GM21367 (cell line): Measurements from ENCODE around the gene CACNB2.
"Not testable (repeated sequence)": the region's sequence is repeated elsewhere in the genome, so short reads cannot be mapped to it uniquely, and the experiment has no call there.

Experiments used
- ATAC-seq: cut with Tn5 transposase; IDR thresholded peaks from one replicate; pipeline ENCODE4 v1.9.1; 2021; ENCODE audit not compliant: unreplicated experiment

Gene CACNB2

GRCh38 chr10:18196806-18197550, 56.8 kb downstream of the CACNB2 start:
- ATAC-seq, result no peak

DNA sequence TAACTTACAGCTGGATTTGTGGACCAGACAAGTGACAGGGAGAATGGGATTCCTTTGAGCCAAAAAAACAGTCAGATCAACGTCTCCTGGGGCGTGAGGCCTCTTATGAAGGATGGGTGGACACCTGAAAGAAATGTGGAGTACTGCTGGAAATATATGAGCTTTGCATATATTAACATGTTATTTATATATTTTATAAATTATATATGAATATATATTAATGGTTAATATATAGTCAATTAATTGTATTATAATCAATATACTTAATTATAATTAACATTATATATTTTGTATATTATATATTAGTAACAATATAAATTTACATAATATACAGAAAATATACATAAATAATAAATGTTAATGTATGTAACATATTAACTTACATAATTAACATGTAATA, 57.5 kb downstream of the CACNB2 start:
- no peak for ATAC-seq

DNA sequence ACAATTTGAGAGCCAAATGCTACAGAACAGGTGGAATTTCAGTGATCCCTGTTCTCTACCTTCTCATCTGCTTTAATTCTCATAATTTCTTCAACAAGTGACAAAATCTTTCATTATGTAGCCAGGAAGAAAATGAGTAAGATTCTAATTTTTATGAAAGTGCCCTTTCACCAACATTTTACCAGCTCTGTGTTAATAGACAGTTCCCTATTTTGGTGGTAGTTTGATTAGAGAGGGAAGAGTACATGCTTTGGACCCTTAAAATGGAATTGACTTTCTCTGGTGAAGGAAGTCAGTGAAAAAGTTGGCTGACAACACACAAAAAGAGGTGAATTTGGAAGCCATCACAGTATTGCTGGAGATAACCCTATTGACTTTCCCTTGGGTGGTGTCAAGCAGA, 61.7 kb downstream of the CACNB2 start:
- no peak for ATAC-seq

- ATAC-seq, result no peak
Measured at GRCh38 chr10:18202680-18203460, 62.6 kb downstream of the CACNB2 start.

- no peak for ATAC-seq
Measured at GRCh38 chr10:18203471-18203870, 63.2 kb downstream of the CACNB2 start.

DNA sequence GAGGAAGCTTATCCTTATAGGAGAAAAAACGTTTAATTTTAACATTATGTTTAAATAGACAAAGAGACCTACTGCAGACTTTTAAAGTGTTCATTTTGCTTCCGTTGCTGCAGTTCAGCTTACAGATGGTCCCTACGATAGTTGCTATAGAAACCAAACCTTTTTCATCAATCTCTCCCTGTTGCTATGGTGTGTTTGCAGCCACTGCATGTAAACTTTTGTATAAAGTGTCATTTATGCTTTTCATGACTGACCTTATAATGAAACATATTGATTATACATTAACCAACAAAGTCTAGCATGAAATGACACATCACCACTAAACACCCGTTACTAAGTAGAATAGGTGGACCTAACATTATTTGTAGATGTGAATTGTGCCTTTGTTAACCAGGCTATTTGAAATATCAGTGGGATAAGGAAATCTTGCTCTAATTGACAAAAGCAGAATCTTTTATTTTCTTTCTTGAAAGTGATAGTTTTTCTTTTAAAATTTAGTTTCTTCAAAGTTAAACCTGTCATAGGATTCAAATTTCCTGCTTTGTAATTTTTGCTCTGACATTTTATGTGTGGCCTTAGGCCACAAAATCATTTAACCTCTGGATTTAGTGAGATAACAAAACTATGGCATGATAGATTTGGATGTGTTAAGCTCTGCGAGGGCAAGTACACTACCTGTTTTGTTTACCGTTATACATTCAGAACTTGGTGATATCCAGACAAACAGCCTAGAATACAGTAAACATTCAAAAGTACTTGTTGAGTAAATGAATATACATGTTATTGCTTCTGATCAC, 64.0 kb downstream of the CACNB2 start:
- no peak for ATAC-seq

GRCh38 chr10:18205098-18205834, 65.0 kb downstream of the CACNB2 start:
- ATAC-seq, result no peak

DNA sequence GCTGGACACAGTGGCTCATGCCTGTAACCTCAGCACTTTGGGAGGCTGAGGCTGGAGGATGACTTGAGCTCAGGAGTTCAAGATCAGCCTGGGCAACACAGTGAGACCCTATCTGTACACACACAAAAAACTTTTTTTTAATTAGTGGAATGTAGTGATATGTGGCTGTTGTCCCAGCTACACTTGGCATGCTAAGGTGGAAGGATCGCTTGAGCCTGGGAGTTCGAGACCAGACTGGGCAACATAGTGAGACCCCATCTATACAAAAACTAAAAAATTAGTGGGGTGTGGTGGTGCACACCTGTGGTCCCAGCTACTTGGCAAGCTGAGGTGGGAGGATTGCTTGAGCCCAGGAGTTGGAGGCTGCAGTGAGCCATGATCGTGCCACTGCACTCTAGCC, 68.0 kb downstream of the CACNB2 start:
- ATAC-seq, result not testable (repeated sequence)

GRCh38 chr10:18209241-18209640, 69.0 kb downstream of the CACNB2 start:
- no peak for ATAC-seq

DNA sequence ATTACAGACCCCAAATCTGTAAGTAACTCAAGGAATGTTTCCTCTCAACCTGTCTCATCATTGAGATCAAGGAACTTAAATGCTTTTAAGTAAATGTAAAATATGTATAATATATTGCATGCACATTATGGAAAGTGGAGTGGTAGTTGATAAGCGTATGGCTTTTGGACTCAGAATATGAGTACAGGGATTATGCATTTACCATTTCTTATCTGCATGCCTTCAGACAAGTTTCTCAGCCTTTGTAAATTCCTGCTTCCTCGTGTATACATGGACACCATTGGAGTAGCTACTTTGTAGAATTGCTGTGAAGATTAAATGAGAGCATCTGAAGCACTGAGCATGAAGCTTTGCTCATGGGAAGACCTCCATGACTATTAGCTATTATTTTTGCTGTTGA, 70.5 kb downstream of the CACNB2 start:
- ATAC-seq, result no peak

DNA sequence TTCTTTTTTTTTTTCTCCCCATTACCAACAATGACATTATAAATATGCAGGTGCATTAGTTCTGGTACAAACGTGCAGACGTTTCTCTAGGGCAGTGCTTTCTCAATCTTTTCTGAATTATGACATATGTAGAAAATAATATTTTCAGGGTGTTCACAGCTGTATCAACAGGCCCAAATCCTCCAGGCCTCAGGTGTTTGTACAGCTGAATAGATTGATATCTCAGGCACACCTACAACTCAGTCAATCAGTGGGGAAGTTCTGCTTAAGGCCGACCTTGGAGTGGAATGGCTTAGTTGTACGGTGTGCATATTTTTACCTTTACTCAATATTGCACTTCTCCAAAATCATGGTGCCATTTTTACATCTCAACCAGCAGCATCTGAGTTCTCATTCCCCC, 71.6 kb downstream of the CACNB2 start:
- ATAC-seq, result no peak

DNA sequence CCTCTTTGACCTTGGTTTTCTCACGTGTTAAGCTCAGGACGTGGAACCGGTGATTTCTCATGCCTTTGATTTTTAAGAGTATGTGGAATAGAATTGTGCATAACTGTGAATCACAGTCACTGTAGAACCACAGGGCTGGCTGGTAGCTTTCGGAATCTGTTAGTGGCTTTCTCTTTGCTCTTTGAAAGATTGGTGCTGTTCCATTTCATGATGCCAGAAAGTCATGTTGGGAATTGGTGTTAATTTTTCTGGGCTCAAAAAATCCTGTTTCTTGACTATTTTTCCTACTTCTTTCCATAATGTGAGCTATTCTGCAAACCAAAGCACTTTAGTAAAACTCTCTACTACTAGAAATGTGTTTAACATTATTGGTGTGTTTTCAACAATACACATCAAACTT, 73.0 kb downstream of the CACNB2 start:
- no peak for ATAC-seq

DNA sequence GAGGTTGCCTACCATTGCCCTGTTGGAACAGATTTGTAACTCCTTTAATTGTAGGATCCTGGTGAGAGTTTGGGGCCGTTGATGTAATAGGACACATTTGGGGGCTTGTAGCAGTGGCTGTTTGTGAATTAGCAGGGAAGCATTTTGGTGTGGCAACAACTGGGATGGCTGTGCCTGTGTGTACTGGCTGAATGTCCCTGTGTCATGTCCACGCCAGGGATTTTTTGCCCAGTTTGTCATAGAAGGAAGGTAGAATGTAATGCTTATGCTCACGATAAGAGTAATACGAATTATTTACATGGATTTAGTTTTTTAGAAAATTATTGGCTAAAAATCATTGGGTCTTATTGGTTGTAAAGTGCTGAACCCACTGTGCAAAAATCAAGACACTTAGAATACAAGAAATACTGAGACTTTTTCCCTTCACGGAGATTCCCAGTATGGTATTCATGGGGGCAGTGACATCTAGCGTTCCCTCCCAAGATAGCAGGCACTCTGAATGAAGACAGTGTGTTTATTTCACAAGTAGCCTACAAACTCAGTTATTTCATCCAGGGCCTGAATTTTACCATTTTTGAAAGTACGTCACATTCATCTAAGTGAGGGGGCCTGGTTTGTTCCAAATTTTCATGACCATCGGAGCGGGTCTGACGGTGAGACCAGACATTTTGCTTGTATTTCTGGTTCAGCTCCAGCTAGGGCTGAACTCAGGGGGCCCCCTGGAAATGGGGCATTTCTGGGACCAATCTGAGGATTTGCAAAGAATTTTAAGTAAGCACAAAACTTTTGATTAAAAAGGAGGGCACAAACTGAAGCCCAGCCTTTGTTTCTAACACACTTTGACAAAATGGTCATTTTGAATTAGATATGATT, 74.7 kb downstream of the CACNB2 start:
- no peak for ATAC-seq

DNA sequence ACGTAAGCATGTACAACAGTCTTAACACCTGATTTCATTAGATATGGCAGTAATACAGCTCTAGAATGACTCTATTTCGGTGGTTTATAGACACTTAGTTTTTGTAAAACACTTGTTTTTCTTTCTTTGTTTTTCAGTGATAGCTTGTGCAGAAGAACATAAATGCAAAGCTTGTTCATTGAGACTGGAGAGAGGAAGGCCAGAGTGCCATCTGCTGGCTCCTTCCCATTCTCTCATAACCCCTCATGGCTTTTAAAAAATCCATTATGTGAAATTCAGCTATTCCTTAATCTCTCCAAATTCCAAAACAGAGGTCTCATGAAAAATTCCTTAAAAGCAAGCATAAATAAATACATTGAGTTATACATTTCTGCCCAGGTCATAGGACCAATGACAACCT, 76.3 kb downstream of the CACNB2 start:
- ATAC-seq, result no peak

GRCh38 chr10:18217577-18217976, 77.4 kb downstream of the CACNB2 start:
- no peak for ATAC-seq

GRCh38 chr10:18219146-18219545, 78.9 kb downstream of the CACNB2 start:
- ATAC-seq, result no peak

DNA sequence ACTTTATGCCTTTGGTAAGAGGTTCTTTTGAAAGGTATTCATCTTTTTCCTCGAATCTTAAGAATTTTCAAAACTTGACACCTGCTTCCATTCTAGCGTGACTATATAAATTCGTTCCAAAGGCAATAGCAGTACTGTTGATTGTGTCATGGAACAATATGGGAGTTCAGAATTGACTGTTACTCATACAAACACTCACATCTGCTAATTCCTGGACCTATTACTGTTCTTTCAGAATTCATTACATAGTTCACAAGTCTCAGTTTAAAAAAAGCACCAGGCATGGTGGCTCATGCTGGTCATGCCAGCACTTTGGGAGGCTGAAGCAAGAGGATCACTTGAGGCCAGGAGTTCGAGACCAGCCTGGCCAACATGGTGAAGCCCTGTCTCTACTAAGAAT, 80.9 kb downstream of the CACNB2 start:
- no peak for ATAC-seq

GRCh38 chr10:18221882-18222281, 81.7 kb downstream of the CACNB2 start:
- no peak for ATAC-seq

DNA sequence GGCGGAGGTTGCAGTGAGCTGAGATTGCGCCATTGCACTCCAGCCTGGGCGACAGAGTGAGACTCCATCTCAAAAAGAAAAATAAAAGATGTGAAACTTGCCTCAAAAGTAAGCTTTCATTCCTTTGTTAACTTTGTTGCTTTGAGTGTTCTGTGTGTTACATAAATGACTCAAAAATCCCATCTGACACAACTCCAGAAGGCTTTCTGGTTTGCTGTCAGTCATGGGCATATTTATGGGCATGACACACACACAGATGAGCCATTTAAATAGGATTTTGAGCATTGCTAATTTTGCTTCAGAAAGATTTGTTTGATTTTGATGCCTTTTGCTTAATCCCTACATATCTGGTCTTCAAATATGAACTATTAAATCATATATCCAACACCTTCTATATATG, 82.6 kb downstream of the CACNB2 start:
- no peak for ATAC-seq

DNA sequence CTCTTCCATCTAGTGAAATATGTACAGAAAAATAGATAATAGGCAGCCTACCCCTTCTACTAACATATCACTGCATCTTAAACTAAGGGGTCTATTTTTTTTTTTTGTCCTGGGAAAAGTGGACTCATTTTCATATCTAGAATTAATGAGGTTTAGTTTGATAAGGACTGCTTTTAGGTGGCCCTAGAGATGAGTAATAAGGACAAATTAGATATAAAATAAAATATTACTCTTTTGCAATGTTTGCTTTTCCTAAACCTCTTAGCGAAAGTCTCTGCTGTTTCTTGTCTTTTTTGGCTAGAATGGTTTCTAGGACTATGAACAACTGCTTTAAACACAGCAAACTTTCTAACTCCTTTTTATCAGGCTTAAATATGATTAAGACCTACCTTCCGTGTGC, 83.7 kb downstream of the CACNB2 start:
- ATAC-seq, result no peak
